GM12878 (cell line): ENCODE measurements around the gene ICAM4. TPM values are rescaled to one million over a fixed set of nuclear protein-coding genes. Genes with fewer than 3 reads are reported as not detected.

Experiments used
- CHD4 ChIP-seq: fragments of 200-600 bp; sonication (generic); IDR thresholded peaks from 2 replicates; pipeline ENCODE4 v1.6.1; 2016; ENCODE audit warnings: mild to moderate bottlenecking
- ETV6 ChIP-seq, 2 experiments: fragments of 450-650 bp in 1 of 2; IDR thresholded peaks in 1 of 2; conservative IDR thresholded peaks in 1 of 2; 2 replicates each; pipeline ENCODE4 v1.6.1; 2014; ENCODE audit warnings: antibody characterized with exemption in 1 of 2, borderline replicate concordance in 1 of 2, low read depth in 1 of 2, mild to moderate bottlenecking in 1 of 2, moderate library complexity in 1 of 2
- FOXK2 ChIP-seq: fragments of 450-650 bp; IDR thresholded peaks from 2 replicates; pipeline ENCODE4 v1.6.1; 2017; ENCODE audit warnings: mild to moderate bottlenecking, moderate library complexity
- JUNB ChIP-seq: IDR thresholded peaks from 2 replicates; pipeline ENCODE4 v1.6.1; 2016; ENCODE audit warnings: antibody characterized with exemption, mild to moderate bottlenecking
- JUND ChIP-seq: IDR thresholded peaks from 2 replicates; pipeline ENCODE4 v1.6.1; 2012; ENCODE audit warnings: low read depth, mild to moderate bottlenecking, low read length, improper control_type of control experiment, moderate library complexity
- MTA3 ChIP-seq: IDR thresholded peaks from 2 replicates; pipeline ENCODE4 v1.6.1; 2012; ENCODE audit warnings: low read length, inconsistent platforms, borderline replicate concordance
- NFIC ChIP-seq: IDR thresholded peaks from 2 replicates; pipeline ENCODE4 v1.6.1; 2012; ENCODE audit warnings: low read depth, mild to moderate bottlenecking, inconsistent platforms, low read length, moderate library complexity
- NFXL1 ChIP-seq: fragments of 450-650 bp; IDR thresholded peaks from 2 replicates; pipeline ENCODE4 v1.6.1; 2017; ENCODE audit warnings: antibody characterized with exemption, mild to moderate bottlenecking, borderline replicate concordance
- NFYA ChIP-seq: IDR thresholded peaks from 2 replicates; pipeline ENCODE4 v1.6.1; 2011; ENCODE audit warnings: low read depth, mild to moderate bottlenecking, low read length, improper control_type of control experiment, borderline replicate concordance
- POLR2AphosphoS2 ChIP-seq: IDR thresholded peaks from 2 replicates; pipeline ENCODE4 v1.6.1; 2011; ENCODE audit warnings: low read depth, mild to moderate bottlenecking, low read length, improper control_type of control experiment, moderate library complexity
- PRDM15 ChIP-seq: fragments of 450-650 bp; formaldehyde crosslinking; IDR thresholded peaks from 2 replicates; pipeline ENCODE4 v1.4.0; 2020; ENCODE audit warnings: mild to moderate bottlenecking, moderate library complexity
- RELB ChIP-seq: fragments of 450-650 bp; IDR thresholded peaks from 2 replicates; pipeline ENCODE4 v1.6.1; 2017; ENCODE audit warnings: low read depth, mild to moderate bottlenecking, moderate library complexity
- SIX5 ChIP-seq: IDR thresholded peaks from 2 replicates; pipeline ENCODE4 v1.6.1; 2011; ENCODE audit warnings: mild to moderate bottlenecking, low read depth, low read length, moderate library complexity; ENCODE audit not compliant: severe bottlenecking
- SP1 ChIP-seq: IDR thresholded peaks from one replicate; pipeline ENCODE4 v1.6.1; 2011; ENCODE audit warnings: low read depth, low read length
- TARDBP ChIP-seq: IDR thresholded peaks from 2 replicates; pipeline ENCODE4 v1.6.1; 2016; ENCODE audit warnings: borderline replicate concordance
- TCF7 ChIP-seq: IDR thresholded peaks from 2 replicates; pipeline ENCODE4 v1.6.1; 2014; ENCODE audit warnings: antibody characterized with exemption, borderline replicate concordance
- ZNF622 ChIP-seq: fragments of 450-650 bp; IDR thresholded peaks from 2 replicates; pipeline ENCODE4 v1.6.1; 2017; ENCODE audit warnings: mild to moderate bottlenecking, inconsistent platforms
- polyA plus RNA-seq, 11 experiments: library from polyadenylated mRNA; depleted of rRNA in 4 of 11; unstranded in 6 of 11; stranded (reverse) in 5 of 11; fragments of >200 nt; fragmentation: Nextera tagmentation in 4 of 11; fragmentation: Illumina TruSeq in 1 of 11; extraction: Ambion mirVana in 4 of 11; extraction: Trizol in 1 of 11; gene quantifications; 1 replicate in 1 of 11; 2 replicates in 10 of 11; pipeline versions ENCODE4 v1.2.1 to v1.2.3, GENCODE V29; 2011 to 2016; ENCODE audit warnings: inconsistent platforms in 2 of 11, missing spikeins in 2 of 11, low read depth in 1 of 11
- total RNA-seq, 4 experiments: library from RNA; depleted of rRNA in 3 of 4; stranded (reverse); fragments of >200 nt in 3 of 4; fragmentation: Illumina TruSeq in 1 of 4; extraction: Trizol in 1 of 4; gene quantifications; 2 replicates each; pipeline versions ENCODE4 v1.2.1 to v1.2.3, GENCODE V29; 2013 to 2021
- TF ChIP-seq, protein P1 (sequence below): IDR thresholded peaks from 2 replicates; pipeline ENCODE4 v1.6.1; 2012; ENCODE audit warnings: mild to moderate bottlenecking, low read depth, low read length
- TF ChIP-seq, protein P2 (sequence below): fragments of 450-650 bp; IDR thresholded peaks from 2 replicates; pipeline ENCODE4 v1.6.1; 2017; ENCODE audit warnings: borderline replicate concordance

Gene ICAM4
- total and polyA plus RNA-seq, 10 of the 15 experiments (the other 5 are each of a cell fraction or from before 2014, with no cell fraction given): 0.31 to 5.1 (median 1.7) TPM

DNA sequence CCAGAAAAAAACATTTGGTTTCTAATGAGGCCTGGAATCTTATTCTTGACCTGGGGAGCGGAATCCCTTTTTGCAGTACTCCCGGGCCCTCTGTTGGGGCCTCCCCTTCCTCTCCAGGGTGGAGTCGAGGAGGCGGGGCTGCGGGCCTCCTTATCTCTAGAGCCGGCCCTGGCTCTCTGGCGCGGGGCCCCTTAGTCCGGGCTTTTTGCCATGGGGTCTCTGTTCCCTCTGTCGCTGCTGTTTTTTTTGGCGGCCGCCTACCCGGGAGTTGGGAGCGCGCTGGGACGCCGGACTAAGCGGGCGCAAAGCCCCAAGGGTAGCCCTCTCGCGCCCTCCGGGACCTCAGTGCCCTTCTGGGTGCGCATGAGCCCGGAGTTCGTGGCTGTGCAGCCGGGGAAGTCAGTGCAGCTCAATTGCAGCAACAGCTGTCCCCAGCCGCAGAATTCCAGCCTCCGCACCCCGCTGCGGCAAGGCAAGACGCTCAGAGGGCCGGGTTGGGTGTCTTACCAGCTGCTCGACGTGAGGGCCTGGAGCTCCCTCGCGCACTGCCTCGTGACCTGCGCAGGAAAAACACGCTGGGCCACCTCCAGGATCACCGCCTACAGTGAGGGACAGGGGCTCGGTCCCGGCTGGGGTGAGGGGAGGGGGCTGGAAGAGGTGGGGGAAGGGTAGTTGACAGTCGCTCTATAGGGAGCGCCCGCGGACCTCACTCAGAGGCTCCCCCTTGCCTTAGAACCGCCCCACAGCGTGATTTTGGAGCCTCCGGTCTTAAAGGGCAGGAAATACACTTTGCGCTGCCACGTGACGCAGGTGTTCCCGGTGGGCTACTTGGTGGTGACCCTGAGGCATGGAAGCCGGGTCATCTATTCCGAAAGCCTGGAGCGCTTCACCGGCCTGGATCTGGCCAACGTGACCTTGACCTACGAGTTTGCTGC is at the start of gene ICAM4 (continued):
- no peak for TF ChIP-seq SIX5
- no peak for TF ChIP-seq TCF7
- TF ChIP-seq, protein P1, sequence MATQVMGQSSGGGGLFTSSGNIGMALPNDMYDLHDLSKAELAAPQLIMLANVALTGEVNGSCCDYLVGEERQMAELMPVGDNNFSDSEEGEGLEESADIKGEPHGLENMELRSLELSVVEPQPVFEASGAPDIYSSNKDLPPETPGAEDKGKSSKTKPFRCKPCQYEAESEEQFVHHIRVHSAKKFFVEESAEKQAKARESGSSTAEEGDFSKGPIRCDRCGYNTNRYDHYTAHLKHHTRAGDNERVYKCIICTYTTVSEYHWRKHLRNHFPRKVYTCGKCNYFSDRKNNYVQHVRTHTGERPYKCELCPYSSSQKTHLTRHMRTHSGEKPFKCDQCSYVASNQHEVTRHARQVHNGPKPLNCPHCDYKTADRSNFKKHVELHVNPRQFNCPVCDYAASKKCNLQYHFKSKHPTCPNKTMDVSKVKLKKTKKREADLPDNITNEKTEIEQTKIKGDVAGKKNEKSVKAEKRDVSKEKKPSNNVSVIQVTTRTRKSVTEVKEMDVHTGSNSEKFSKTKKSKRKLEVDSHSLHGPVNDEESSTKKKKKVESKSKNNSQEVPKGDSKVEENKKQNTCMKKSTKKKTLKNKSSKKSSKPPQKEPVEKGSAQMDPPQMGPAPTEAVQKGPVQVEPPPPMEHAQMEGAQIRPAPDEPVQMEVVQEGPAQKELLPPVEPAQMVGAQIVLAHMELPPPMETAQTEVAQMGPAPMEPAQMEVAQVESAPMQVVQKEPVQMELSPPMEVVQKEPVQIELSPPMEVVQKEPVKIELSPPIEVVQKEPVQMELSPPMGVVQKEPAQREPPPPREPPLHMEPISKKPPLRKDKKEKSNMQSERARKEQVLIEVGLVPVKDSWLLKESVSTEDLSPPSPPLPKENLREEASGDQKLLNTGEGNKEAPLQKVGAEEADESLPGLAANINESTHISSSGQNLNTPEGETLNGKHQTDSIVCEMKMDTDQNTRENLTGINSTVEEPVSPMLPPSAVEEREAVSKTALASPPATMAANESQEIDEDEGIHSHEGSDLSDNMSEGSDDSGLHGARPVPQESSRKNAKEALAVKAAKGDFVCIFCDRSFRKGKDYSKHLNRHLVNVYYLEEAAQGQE: no peak
- no peak for TF ChIP-seq FOXK2
- no peak for TF ChIP-seq JUND
- no peak for TF ChIP-seq ZNF622
- no peak for TF ChIP-seq PRDM15 (CRISPR knock-in tag)
- TF ChIP-seq NFIC: no peak; the same call in 1 of the 2 replicates
- TF ChIP-seq MTA3: peak; percentile 72; the same call in 1 of the 2 replicates
- TF ChIP-seq, protein P2, sequence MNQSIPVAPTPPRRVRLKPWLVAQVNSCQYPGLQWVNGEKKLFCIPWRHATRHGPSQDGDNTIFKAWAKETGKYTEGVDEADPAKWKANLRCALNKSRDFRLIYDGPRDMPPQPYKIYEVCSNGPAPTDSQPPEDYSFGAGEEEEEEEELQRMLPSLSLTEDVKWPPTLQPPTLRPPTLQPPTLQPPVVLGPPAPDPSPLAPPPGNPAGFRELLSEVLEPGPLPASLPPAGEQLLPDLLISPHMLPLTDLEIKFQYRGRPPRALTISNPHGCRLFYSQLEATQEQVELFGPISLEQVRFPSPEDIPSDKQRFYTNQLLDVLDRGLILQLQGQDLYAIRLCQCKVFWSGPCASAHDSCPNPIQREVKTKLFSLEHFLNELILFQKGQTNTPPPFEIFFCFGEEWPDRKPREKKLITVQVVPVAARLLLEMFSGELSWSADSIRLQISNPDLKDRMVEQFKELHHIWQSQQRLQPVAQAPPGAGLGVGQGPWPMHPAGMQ: no peak
- TF ChIP-seq NFXL1: no peak
- TF ChIP-seq POLR2AphosphoS2: peak; percentile 42; the same call in 1 of the 2 replicates
- TF ChIP-seq CHD4: no peak
- no peak for TF ChIP-seq SP1
- no peak for TF ChIP-seq TARDBP
- no peak for TF ChIP-seq NFYA
- TF ChIP-seq ETV6 (conservative IDR thresholded peaks at IDR 0.05 in 1 of 2, IDR thresholded peaks at IDR 0.05 in 1 of 2; ENCODE audit: borderline replicate concordance in 1 of 2, low read depth in 1 of 2): no peak
- TF ChIP-seq RELB: no peak
- no peak for TF ChIP-seq JUNB
